K562 (cell line): ENCODE results near the gene LRP6.

Source experiments
- CAMTA2 ChIP-seq: fragments of 250-450 bp; sonication (Bioruptor Pico); conservative IDR thresholded peaks from 2 replicates; pipeline ENCODE4 v1.5.1; 2022
- DMBX1 ChIP-seq: fragments of 250-450 bp; sonication (Bioruptor Pico); IDR thresholded peaks from 2 replicates; pipeline ENCODE4 v1.8.0; 2022; ENCODE audit warnings: inconsistent platforms, mild to moderate bottlenecking, moderate library complexity, borderline replicate concordance
- POLR2H ChIP-seq: IDR thresholded peaks from 2 replicates; pipeline ENCODE4 v1.6.1; 2016; ENCODE audit warnings: missing genetic modification characterization, low read depth, mild to moderate bottlenecking, control low read depth, missing compliant biosample characterization, moderate library complexity

GRCh38 chr12:12301122-12301521 is 34.3 kb upstream of the LRP6 start:
- TF ChIP-seq DMBX1 = no peak
- TF ChIP-seq POLR2H (tag) = no peak
- no peak for TF ChIP-seq CAMTA2
